GM21723 (cell line): ENCODE data around the gene LDHAL6B.

ENCODE experiments used
- ATAC-seq: cut with Tn5 transposase; IDR thresholded peaks from one replicate; pipeline ENCODE4 v1.9.1; 2021; ENCODE audit warnings: mild to moderate bottlenecking, moderate library complexity; ENCODE audit not compliant: unreplicated experiment

The LDHAL6B gene

DNA sequence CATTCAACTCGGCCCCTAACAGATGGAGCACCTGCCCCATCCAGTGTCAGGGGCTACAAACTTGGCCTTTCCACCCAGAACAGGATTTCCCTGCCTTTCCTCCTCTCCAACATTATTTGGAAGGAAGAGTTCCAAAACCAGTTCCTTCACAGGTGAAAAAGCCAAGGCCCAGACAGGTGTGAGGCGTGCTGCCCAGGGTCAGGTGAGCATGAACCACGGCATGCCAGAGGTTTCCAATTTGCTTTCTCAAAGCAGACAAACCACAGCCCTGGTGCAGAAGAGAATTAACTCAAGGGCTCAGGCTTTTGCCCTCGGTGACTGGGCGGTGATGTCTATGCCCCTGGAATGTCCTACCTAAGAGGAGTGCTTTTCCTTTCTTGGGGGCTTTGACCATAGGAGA is 43.2 kb downstream of the LDHAL6B start:
- no peak for ATAC-seq

DNA sequence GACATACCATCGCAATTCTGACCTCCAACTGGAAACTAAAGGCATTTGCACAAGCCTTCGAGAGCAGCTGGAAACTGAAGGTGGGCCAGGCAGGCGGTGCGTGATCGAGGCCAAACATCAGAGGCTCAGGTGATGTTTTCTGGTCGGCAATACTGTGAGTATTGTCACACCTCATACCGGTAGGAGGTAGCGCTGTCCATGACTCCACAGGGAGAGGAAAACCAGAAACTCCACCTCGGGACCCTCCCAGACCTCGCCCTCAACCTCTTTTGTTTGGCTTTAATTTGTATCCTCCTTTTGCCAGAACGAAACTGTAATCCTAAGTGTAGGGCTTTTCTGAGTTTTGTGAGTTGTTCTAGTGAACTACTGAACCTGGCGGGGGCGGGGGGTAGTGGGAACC is 43.6 kb downstream of the LDHAL6B start:
- no peak for ATAC-seq

DNA sequence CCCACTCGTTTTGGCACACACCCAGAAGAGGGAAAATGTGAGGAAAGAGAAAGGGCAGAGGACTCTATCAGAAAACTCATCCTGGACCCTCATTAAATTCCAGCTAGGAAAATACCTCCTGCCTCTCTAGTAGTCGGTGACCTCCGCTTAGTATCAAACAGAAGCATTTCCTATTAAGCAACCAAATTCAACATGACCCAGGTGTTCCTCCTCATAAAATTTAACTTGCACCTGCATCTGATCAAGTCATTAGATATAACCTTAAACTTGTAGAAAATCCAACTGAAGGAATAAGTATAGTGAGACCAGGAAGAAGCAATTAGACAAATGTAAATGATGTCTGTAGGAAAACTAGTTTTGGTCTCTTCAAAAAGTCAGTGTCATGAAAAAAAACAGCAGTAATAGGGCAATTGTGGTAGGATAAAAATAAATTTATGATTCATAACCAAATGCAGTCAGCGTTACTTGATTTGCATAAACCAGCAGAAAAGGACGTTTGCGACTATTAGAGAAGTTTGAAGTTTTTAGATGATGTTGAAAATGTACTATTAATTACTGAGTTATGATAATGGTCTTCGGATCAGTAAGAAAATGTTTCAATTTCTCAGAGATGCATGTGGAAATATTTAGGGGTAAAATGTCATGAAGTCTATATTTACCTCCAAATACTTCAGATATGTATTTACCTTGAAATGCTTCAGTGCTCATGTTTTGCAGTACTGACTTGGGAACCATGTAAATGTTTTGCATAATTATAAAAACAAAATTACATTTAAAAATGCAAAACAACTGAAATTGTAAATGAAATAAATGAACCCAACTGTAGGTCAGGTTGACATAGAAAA is 44.6 kb downstream of the LDHAL6B start:
- peak; percentile 43 for ATAC-seq

DNA sequence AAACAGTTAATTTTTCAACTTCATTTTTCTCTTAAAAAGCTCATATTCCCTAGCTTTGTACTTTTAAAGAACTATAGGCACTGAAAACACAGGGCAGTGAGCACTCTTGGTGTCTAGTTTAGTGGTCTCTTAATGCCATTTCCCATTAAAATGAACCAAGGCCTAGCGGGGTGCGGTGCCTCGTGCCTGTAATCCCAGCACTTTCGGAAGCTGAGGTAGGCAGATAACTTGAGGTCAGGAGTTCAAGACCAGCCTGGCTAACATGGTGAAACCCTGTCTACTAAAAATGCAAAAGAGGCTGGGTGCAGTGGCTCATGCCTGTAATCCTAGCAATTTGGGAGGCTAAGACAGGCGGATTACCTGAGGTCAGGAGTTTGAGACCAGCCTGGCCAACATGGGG is 45.5 kb downstream of the LDHAL6B start:
- no peak for ATAC-seq

DNA sequence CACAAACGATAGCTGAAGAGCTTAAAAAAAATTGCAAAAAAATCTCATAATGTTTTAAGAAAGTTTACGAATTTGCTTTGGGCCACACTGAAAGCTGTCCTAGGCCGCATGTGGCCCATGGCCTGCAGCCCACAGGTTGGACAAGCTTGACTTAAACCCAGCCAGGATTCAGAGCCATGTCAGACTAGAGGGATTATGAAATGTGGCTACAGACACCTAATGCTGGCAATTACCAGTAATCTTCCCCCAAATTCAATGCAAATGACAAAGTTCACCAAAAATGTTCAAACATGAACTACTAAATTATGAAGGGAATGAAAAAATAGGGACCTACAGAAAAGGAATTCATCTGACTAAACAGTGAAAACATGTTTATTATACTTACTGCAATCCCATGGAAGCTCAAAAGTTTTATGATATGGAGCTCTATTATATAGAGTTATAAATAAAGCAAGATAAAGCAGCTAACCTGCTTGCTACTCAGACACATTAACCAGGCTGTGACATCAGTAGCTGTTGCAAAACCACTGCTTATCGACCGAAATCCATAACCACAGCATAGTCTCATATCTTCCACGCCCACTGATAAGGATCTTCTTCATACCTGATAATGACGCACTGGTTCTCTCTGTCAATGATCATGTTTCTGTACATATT is 49.2 kb downstream of the LDHAL6B start:
- ATAC-seq = no peak

DNA sequence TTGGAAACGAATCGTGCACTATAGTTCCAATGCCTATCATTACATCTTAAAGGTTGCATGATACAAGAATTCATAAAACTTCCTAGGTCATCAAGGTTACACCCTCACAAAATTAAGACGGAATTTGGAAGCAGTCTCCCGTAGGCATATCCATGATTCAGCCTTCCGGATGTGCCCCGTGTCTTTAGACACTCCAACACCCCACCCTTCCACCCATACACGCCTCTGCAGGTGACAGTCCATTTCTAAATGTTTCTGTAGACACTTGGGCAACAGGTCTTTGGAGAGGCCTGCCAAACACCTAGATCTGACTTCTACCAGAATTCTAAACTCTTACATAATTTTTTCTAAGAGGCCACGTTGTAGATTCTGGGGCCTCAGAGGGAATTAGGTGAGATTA is 49.8 kb downstream of the LDHAL6B start:
- ATAC-seq = no peak

DNA sequence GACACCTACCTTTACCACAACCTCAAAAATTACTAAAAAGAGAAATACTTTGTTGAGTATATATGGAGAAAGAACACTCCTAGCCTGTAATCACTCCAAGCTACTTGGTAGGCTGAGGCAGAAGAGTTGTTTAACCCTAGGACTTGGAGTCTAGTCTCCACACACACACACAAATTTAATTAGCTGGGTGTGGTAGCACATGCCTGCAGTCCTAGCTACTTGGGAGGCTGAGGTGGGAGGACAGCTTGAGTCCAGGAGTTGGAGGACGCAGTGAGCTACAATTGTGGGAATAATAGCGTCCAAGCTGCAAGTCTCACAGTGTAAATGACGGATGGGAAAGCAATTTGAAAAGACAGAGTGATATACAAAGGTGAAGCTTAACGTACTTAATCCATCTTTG is 50.5 kb downstream of the LDHAL6B start:
- no peak for ATAC-seq
